GM19468 (cell line): ENCODE data around the gene NR2C2AP.
"Not testable (repeated sequence)": the region's sequence is repeated elsewhere in the genome, so short reads cannot be mapped to it uniquely, and the experiment has no call there.

Experiments used
- ATAC-seq: cut with Tn5 transposase; IDR thresholded peaks from one replicate; pipeline ENCODE4 v1.9.1; 2021; ENCODE audit warnings: mild to moderate bottlenecking, moderate library complexity, moderate number of reproducible peaks; ENCODE audit not compliant: unreplicated experiment; ENCODE audit errors: extremely low read depth

NR2C2AP gene

GRCh38 chr19:19191768-19192077 is 11.5 kb downstream of the NR2C2AP start:
- no peak for ATAC-seq

GRCh38 chr19:19186742-19187141 is 16.5 kb downstream of the NR2C2AP start:
- ATAC-seq: no peak

GRCh38 chr19:19185853-19186740 is 17.1 kb downstream of the NR2C2AP start:
- ATAC-seq: no peak

- ATAC-seq: no peak
These were observed 21.7 kb downstream of the NR2C2AP start for GRCh38 chr19:19181488-19181998.

GRCh38 chr19:19179548-19180441 is 23.4 kb downstream of the NR2C2AP start:
- no peak for ATAC-seq

GRCh38 chr19:19176950-19177349 is 26.3 kb downstream of the NR2C2AP start:
- no peak for ATAC-seq

- ATAC-seq: not testable (repeated sequence)
These were observed 30.0 kb downstream of the NR2C2AP start for GRCh38 chr19:19173243-19173642.

- no peak for ATAC-seq
These were observed 31.2 kb downstream of the NR2C2AP start for GRCh38 chr19:19171821-19172532.

- no peak for ATAC-seq
These were observed 32.1 kb downstream of the NR2C2AP start for GRCh38 chr19:19170873-19171672.

GRCh38 chr19:19170053-19170872 is 33.0 kb downstream of the NR2C2AP start, which contains the start of gene MEF2B:
Gene MEF2B (minus strand): TSS chr19:19170263. CDS start chr19:19150735, 19,528 bp downstream.
- peak; percentile 74 for ATAC-seq

- ATAC-seq: no peak
These were observed 33.8 kb downstream of the NR2C2AP start for GRCh38 chr19:19169236-19170052.

- ATAC-seq: no peak
These were observed 35.6 kb downstream of the NR2C2AP start for GRCh38 chr19:19167612-19168011.

GRCh38 chr19:19165396-19165795 is 37.8 kb downstream of the NR2C2AP start:
- no peak for ATAC-seq

- no peak for ATAC-seq
These were observed 40.7 kb downstream of the NR2C2AP start for GRCh38 chr19:19162495-19162894.

GRCh38 chr19:19160461-19161035 is 42.7 kb downstream of the NR2C2AP start:
- ATAC-seq: no peak

GRCh38 chr19:19159534-19159933 is 43.7 kb downstream of the NR2C2AP start:
- no peak for ATAC-seq

GRCh38 chr19:19157808-19158207 is 45.4 kb downstream of the NR2C2AP start:
- ATAC-seq: no peak
